ENCODE data around the gene TRPM4.
"Not testable (repeated sequence)": the region's sequence is repeated elsewhere in the genome, so short reads cannot be mapped to it uniquely, and the experiment has no call there.

DNA sequence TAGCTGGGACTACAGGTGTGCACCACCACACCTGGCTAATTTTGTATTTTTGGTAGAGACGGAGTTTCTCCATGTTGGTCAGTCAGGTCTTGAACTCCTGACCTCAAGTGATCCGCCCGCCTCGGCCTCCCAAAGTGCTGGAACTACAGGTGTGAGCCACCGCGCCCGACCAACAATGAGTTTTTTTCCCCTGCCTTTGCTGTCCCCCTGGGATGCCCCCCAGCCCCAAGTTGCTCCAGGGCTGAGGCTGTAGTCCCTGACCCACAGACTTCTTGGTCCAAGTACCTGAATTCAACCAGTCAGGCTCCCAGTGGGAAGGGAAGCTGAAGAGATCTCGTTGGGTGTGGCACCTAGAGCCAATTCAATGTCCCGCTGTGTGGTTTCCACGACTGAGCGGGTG, 66.8 kb downstream of the TRPM4 start:
- TF ChIP-seq POLR2A (IDR thresholded peaks at IDR 0.05) = not testable (repeated sequence)
- TF ChIP-seq, protein P1, sequence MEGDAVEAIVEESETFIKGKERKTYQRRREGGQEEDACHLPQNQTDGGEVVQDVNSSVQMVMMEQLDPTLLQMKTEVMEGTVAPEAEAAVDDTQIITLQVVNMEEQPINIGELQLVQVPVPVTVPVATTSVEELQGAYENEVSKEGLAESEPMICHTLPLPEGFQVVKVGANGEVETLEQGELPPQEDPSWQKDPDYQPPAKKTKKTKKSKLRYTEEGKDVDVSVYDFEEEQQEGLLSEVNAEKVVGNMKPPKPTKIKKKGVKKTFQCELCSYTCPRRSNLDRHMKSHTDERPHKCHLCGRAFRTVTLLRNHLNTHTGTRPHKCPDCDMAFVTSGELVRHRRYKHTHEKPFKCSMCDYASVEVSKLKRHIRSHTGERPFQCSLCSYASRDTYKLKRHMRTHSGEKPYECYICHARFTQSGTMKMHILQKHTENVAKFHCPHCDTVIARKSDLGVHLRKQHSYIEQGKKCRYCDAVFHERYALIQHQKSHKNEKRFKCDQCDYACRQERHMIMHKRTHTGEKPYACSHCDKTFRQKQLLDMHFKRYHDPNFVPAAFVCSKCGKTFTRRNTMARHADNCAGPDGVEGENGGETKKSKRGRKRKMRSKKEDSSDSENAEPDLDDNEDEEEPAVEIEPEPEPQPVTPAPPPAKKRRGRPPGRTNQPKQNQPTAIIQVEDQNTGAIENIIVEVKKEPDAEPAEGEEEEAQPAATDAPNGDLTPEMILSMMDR (IDR thresholded peaks at IDR 0.05) = not testable (repeated sequence)

Data from esophagus squamous epithelium (tissue), 4 donors.